ENCODE measurements around the gene CACNA2D3. TPM values are rescaled to one million over a fixed set of nuclear protein-coding genes. Genes with fewer than 3 reads are reported as not detected.

CACNA2D3 gene
- polyA plus RNA-seq, 1 donor (not counting 4 experiments of a cell fraction or from before 2014, with no cell fraction given), result 0.08 TPM

DNA sequence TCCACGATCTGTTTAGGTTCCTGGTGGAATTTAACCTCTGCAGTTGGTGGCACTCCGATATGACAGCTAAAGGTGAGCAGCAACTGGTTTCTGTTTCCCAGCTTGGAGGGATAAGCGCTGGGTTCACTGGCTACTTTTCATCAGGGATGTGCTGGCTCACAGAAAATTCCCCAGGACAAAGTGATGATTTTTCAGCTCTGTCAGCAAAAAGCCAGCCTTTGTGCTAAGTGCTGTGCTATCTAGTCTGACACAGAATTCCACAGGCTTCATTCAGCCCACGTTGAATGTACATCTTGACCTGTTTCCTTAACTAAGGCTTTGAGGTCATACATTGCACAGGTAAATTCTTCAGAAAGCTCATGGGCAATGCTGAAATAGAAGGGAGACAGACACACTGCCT, 887.0 kb downstream of the CACNA2D3 start:
- Histone ChIP-seq H3K9me3 (ENCODE audit: control insufficient read depth, low read depth, low read length) (no peaks in the 10 kb centered on the region), H2AFZ (ENCODE audit: control insufficient read depth, low read length) (no peak overlapping the region), H3K27me3 (ENCODE audit: control insufficient read depth, extremely low read depth, insufficient read depth, low read length) (no peaks in the 10 kb centered on the region), H3K36me3 (ENCODE audit: control insufficient read depth in 2 of 2, extremely low read depth in 1 of 2, insufficient read depth in 2 of 2, low read length in 2 of 2) (no peaks in the 10 kb centered on the region), H3K4me1 (ENCODE audit: control insufficient read depth, extremely low read depth, insufficient read depth, low read length) (no peaks in the 10 kb centered on the region), H3K4me3 (ENCODE audit: control insufficient read depth in 2 of 3, extremely low read depth in 1 of 3, insufficient read depth in 2 of 3, low read depth in 1 of 3, low read length in 3 of 3) (no peak overlapping the region), H3K9ac (ENCODE audit: control insufficient read depth, extremely low read depth, insufficient read depth, low read length) (no peak overlapping the region), H4K20me1 (ENCODE audit: control insufficient read depth, extremely low read depth, insufficient read depth, low read length) (no peaks in the 10 kb centered on the region), H3K4me2 (ENCODE audit: control insufficient read depth, extremely low read depth, insufficient read depth, low read depth, low read length) (no peak overlapping the region), H3K79me2 (ENCODE audit: control insufficient read depth, insufficient read depth, low read length) (no peaks in the 10 kb centered on the region), H3K9me1 (ENCODE audit: control insufficient read depth, extremely low read depth, insufficient read depth, low read length) (no peaks in the 10 kb centered on the region), H3K27ac (ENCODE audit: control insufficient read depth, insufficient read depth, low read length) (no peak overlapping the region)
- dilution Hi-C loops (cut with MboI; ENCODE audit: extremely low pct_ligation_motif_present, low sequenced_read_pairs), result no loop called here
- FAIRE-seq, result no peak
- TF ChIP-seq, protein P1, sequence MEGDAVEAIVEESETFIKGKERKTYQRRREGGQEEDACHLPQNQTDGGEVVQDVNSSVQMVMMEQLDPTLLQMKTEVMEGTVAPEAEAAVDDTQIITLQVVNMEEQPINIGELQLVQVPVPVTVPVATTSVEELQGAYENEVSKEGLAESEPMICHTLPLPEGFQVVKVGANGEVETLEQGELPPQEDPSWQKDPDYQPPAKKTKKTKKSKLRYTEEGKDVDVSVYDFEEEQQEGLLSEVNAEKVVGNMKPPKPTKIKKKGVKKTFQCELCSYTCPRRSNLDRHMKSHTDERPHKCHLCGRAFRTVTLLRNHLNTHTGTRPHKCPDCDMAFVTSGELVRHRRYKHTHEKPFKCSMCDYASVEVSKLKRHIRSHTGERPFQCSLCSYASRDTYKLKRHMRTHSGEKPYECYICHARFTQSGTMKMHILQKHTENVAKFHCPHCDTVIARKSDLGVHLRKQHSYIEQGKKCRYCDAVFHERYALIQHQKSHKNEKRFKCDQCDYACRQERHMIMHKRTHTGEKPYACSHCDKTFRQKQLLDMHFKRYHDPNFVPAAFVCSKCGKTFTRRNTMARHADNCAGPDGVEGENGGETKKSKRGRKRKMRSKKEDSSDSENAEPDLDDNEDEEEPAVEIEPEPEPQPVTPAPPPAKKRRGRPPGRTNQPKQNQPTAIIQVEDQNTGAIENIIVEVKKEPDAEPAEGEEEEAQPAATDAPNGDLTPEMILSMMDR (optimal IDR thresholded peaks at IDR 0.05 in 1 of 3, IDR thresholded peaks at IDR 0.05 in 1 of 3, conservative IDR thresholded peaks at IDR 0.05 in 1 of 3; ENCODE audit: extremely low read depth in 1 of 3, insufficient read depth in 2 of 3, low read length in 3 of 3), result no peak
- no peak for TF ChIP-seq EZH2 (IDR thresholded peaks at IDR 0.05; ENCODE audit: low read length)
- no peak for DNase-seq (ENCODE audit: low read depth, low spot score)

DNA sequence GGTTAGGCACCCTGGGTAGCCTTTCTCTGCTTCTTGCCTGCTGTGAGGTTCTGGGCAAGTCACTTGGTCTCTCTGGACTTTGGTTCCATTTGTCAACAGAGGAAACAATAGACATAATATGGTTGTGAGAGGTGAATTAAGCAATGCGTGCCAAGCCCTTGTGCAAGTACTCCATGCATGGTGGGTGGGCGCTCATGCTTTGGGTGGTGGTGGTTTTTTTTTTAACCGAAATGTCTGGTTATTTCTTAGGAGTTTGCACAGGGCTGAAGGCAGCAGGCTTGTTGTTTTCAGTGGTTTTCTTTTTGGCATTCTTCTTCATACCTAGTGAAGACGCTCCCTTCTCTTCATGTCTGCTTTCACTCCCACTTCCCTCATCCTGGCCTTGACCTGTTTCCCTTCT, 889.7 kb downstream of the CACNA2D3 start:
- no peak overlapping the region for H3K4me3 ChIP-seq (ENCODE audit: control insufficient read depth in 2 of 3, extremely low read depth in 1 of 3, insufficient read depth in 2 of 3, low read depth in 1 of 3, low read length in 3 of 3)
- H3K79me2 ChIP-seq (ENCODE audit: control insufficient read depth, insufficient read depth, low read length), result no peaks in the 10 kb centered on the region
- no peak overlapping the region for H2AFZ ChIP-seq (ENCODE audit: control insufficient read depth, low read length)
- no peaks in the 10 kb centered on the region for H3K9me1 ChIP-seq (ENCODE audit: control insufficient read depth, extremely low read depth, insufficient read depth, low read length)
- H3K36me3 ChIP-seq (ENCODE audit: control insufficient read depth in 2 of 2, extremely low read depth in 1 of 2, insufficient read depth in 2 of 2, low read length in 2 of 2), result no peaks in the 10 kb centered on the region
- H3K27me3 ChIP-seq (ENCODE audit: control insufficient read depth, extremely low read depth, insufficient read depth, low read length), result no peaks in the 10 kb centered on the region
- H3K4me2 ChIP-seq (ENCODE audit: control insufficient read depth, extremely low read depth, insufficient read depth, low read depth, low read length), result no peak overlapping the region
- FAIRE-seq (no peak), DNase-seq (ENCODE audit: low read depth, low spot score) (no peak)
- no peak overlapping the region for H3K9ac ChIP-seq (ENCODE audit: control insufficient read depth, extremely low read depth, insufficient read depth, low read length)
- H3K27ac ChIP-seq (ENCODE audit: control insufficient read depth, insufficient read depth, low read length), result no peak overlapping the region
- no peaks in the 10 kb centered on the region for H4K20me1 ChIP-seq (ENCODE audit: control insufficient read depth, extremely low read depth, insufficient read depth, low read length)
- no peaks in the 10 kb centered on the region for H3K4me1 ChIP-seq (ENCODE audit: control insufficient read depth, extremely low read depth, insufficient read depth, low read length)
- dilution Hi-C loops (cut with MboI; ENCODE audit: extremely low pct_ligation_motif_present, low sequenced_read_pairs), result no loop called here
- H3K9me3 ChIP-seq (ENCODE audit: control insufficient read depth, low read depth, low read length), result no peaks in the 10 kb centered on the region
- TF ChIP-seq, protein P1 (optimal IDR thresholded peaks at IDR 0.05 in 1 of 3, IDR thresholded peaks at IDR 0.05 in 1 of 3, conservative IDR thresholded peaks at IDR 0.05 in 1 of 3; ENCODE audit: extremely low read depth in 1 of 3, insufficient read depth in 2 of 3, low read length in 3 of 3), result no peak
- no peak for TF ChIP-seq EZH2 (IDR thresholded peaks at IDR 0.05; ENCODE audit: low read length)
